Ishikawa (cell line): ENCODE measurements around the gene CXCR1.

Experiments used
- CEBPB ChIP-seq: IDR thresholded peaks from 2 replicates; pipeline ENCODE4 v1.6.1; 2012
- CREB1 ChIP-seq: IDR thresholded peaks from 2 replicates; pipeline ENCODE4 v1.6.1; 2012; ENCODE audit warnings: low read depth
- EP300 ChIP-seq: IDR thresholded peaks from 2 replicates; pipeline ENCODE4 v1.6.1; 2012; ENCODE audit warnings: borderline replicate concordance
- FOXM1 ChIP-seq: IDR thresholded peaks from 2 replicates; pipeline ENCODE4 v1.6.1; 2012; ENCODE audit warnings: low read depth, borderline replicate concordance
- NFIC ChIP-seq: IDR thresholded peaks from 2 replicates; pipeline ENCODE4 v1.6.1; 2012
- RAD21 ChIP-seq: IDR thresholded peaks from 2 replicates; pipeline ENCODE4 v1.6.1; 2012; ENCODE audit warnings: low read depth
- REST ChIP-seq: IDR thresholded peaks from 2 replicates; pipeline ENCODE4 v1.6.1; 2012; ENCODE audit warnings: low read depth, mild to moderate bottlenecking
- TAF1 ChIP-seq: IDR thresholded peaks from 2 replicates; pipeline ENCODE4 v1.6.1; 2012; ENCODE audit warnings: low read depth, mild to moderate bottlenecking
- TEAD4 ChIP-seq: IDR thresholded peaks from 2 replicates; pipeline ENCODE4 v1.6.1; 2012
- YY1 ChIP-seq: IDR thresholded peaks from 2 replicates; pipeline ENCODE4 v1.6.1; 2012; ENCODE audit warnings: low read depth
- ZBTB7A ChIP-seq: IDR thresholded peaks from 2 replicates; pipeline ENCODE4 v1.6.1; 2012; ENCODE audit warnings: low read depth
- TF ChIP-seq, protein P1 (sequence below): IDR thresholded peaks from 2 replicates; pipeline ENCODE4 v1.6.1; 2012
- TF ChIP-seq, protein P2 (sequence below): IDR thresholded peaks from 2 replicates; pipeline ENCODE4 v1.6.1; 2012

DNA sequence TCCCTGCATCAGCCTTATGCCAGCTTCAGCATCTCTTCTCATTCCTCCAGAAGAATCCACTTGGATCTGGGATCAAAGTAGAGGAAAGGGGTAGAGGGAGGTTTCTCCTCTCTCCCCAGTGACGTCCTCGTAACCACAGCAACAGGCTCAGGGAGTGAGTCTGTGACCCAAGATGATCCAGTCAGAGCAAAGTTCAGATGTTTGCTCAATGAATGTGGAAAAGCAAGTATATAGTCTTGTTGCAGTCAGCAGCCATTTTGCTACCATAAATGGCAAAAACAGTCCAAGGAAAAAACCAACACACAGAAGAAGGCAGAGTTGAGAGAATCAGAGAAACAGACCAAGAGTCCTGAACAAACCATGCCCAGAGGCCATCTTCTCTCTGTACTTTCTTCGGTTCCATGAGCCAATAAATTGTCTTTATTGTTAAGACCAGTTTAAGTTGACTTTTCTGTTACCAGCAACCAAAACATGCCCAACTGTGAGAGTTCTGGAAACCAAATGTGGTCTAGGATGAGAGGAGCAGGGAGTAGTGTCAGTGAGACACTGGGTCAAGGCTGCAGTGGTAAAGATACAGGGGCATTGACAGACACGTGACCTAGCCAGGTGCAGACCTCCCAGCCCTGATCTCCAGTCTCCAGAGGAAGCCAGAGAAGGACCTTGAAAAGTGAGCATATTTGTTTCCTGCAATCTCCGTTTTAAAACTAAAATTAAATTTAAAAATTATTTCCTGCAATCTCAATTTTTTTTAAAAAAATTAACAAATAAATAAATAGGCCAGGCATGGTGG lies 3.2 kb upstream of the CXCR1 start:
- TF ChIP-seq FOXM1 (no peak), RAD21 (no peak), ZBTB7A (no peak), EP300 (no peak), CEBPB (no peak), TAF1 (no peak), CREB1 (no peak), REST (no peak), NFIC (no peak), TEAD4 (no peak), YY1 (no peak)
- TF ChIP-seq, protein P1, sequence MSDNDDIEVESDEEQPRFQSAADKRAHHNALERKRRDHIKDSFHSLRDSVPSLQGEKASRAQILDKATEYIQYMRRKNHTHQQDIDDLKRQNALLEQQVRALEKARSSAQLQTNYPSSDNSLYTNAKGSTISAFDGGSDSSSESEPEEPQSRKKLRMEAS, result no peak
- TF ChIP-seq, protein P2, sequence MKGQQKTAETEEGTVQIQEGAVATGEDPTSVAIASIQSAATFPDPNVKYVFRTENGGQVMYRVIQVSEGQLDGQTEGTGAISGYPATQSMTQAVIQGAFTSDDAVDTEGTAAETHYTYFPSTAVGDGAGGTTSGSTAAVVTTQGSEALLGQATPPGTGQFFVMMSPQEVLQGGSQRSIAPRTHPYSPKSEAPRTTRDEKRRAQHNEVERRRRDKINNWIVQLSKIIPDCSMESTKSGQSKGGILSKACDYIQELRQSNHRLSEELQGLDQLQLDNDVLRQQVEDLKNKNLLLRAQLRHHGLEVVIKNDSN, result no peak
